Testis (tissue), 3 donors: ENCODE results near the gene ANKS6. TPM values are rescaled to one million over a fixed set of nuclear protein-coding genes. Genes with fewer than 3 reads are reported as not detected.

Experiments
- DNase-seq: peaks from one replicate; pipeline ENCODE4 v3.0.0-alpha.2; 2019
- H3K27ac ChIP-seq, 2 donors: fragments of 200-600 bp; sonication (generic); one replicate each; pipeline ENCODE4 v1.5.1; 2019
- H3K27me3 ChIP-seq: fragments of 200-600 bp; sonication (generic); one replicate; pipeline ENCODE4 v1.5.1; 2019
- H3K36me3 ChIP-seq: fragments of 200-600 bp; sonication (generic); one replicate; pipeline ENCODE4 v1.5.1; 2017; ENCODE audit warnings: low read depth; ENCODE audit errors: missing control alignments
- H3K4me1 ChIP-seq: fragments of 200-600 bp; sonication (generic); one replicate; pipeline ENCODE4 v1.5.1; 2019
- H3K4me3 ChIP-seq, 2 donors: fragments of 200-600 bp; sonication (generic); one replicate each; pipeline ENCODE4 v1.5.1; 2017 to 2019
- H3K9me3 ChIP-seq: fragments of 200-600 bp; sonication (generic); one replicate; pipeline ENCODE4 v1.5.1; 2017
- CTCF ChIP-seq, 3 experiments: fragments of 450-650 bp in 2 of 3; fragments of 200-600 bp in 1 of 3; sonication (generic) in 1 of 3; IDR thresholded peaks; one replicate each; pipeline ENCODE4 v1.5.1; 2016 to 2019; ENCODE audit warnings: antibody characterized with exemption in 3 of 3, mild to moderate bottlenecking in 2 of 3, moderate library complexity in 1 of 3
- POLR2A ChIP-seq: fragments of 450-650 bp; IDR thresholded peaks from one replicate; pipeline ENCODE4 v1.6.1; 2017; ENCODE audit warnings: antibody characterized with exemption, mild to moderate bottlenecking, moderate library complexity
- WGBS, 2 donors: methylation state at CpG; one replicate each; pipeline ENCODE4 v1.1.5; 2018; 5-methylcytosine and 5-hydroxymethylcytosine counted together
- intact Hi-C: fragments of 100-400 bp; cut with DNase I; formaldehyde crosslinking; loops from one replicate; pipeline ENCODE4 v1.15.1; 2023; ENCODE audit warnings: low total_unique reads
- polyA plus RNA-seq: library from polyadenylated mRNA; stranded (reverse); fragments of 350-450 nt; fragmentation: Illumina TruSeq; extraction: RNeasy Lipid Tissue Mini Kit (QIAGEN cat#74804); gene quantifications from one replicate; pipeline ENCODE4 v1.2.3, GENCODE V29; 2014; ENCODE audit warnings: low read depth, low replicate concordance; ENCODE audit not compliant: insufficient read depth
- total RNA-seq, 2 donors: library from RNA; depleted of rRNA; stranded (reverse); fragments of >200 nt; gene quantifications; one replicate each; pipeline ENCODE4 v1.2.3, GENCODE V29; 2016

The ANKS6 gene
- total and polyA plus RNA-seq, 3 donors from 2014 or later = 12.8 to 33.6 (median 24.2) TPM

- Histone ChIP-seq H3K27me3 (no peaks in the 10 kb centered on the region), H3K4me3 (no peak overlapping the region), H3K4me1 (peaks cover 5% of the 10 kb centered on the region), H3K9me3 (no peaks in the 10 kb centered on the region), H3K27ac (no peak overlapping the region), H3K36me3 (no peaks in the 10 kb centered on the region)
- DNase-seq = no peak
- WGBS, 2 donors = 85 to 87% methylated on average over 2 of the region's 2 CpGs
- intact Hi-C loops = no loop called here
- TF ChIP-seq POLR2A (no peak), CTCF (IDR thresholded peaks at IDR 0.05) (no peak)
These were observed 93.4 kb downstream of the ANKS6 start for GRCh38 chr9:98702835-98703380.

GRCh38 chr9:98702340-98702739, 94.0 kb downstream of the ANKS6 start:
- Histone ChIP-seq H3K4me1 (peaks cover under 1% of the 10 kb centered on the region), H3K27ac (no peak overlapping the region), H3K9me3 (no peaks in the 10 kb centered on the region), H3K27me3 (no peaks in the 10 kb centered on the region), H3K4me3 (no peak overlapping the region), H3K36me3 (no peaks in the 10 kb centered on the region)
- no peak for TF ChIP-seq POLR2A
- TF ChIP-seq CTCF (IDR thresholded peaks at IDR 0.05) = no peak
- intact Hi-C loops = no loop called here
- WGBS, 2 donors = 78 to 84% methylated on average over 8 of the region's 8 CpGs
- no peak for DNase-seq

GRCh38 chr9:98701576-98701975, 94.8 kb downstream of the ANKS6 start:
- DNase-seq = no peak
- Histone ChIP-seq H3K27me3 (no peaks in the 10 kb centered on the region), H3K4me1 (no peaks in the 10 kb centered on the region), H3K27ac (no peak overlapping the region), H3K4me3 (no peak overlapping the region), H3K36me3 (no peaks in the 10 kb centered on the region), H3K9me3 (no peaks in the 10 kb centered on the region)
- 75 to 83% methylated on average over 7 of the region's 7 CpGs for WGBS, 2 donors
- TF ChIP-seq CTCF (IDR thresholded peaks at IDR 0.05) = no peak
- no peak for TF ChIP-seq POLR2A
- intact Hi-C loops = no loop called here

GRCh38 chr9:98700801-98701200, 95.6 kb downstream of the ANKS6 start:
- no peaks in the 10 kb centered on the region for H3K27me3 ChIP-seq
- TF ChIP-seq POLR2A (no peak), CTCF (IDR thresholded peaks at IDR 0.05) (no peak)
- H3K4me1 ChIP-seq = no peaks in the 10 kb centered on the region
- H3K36me3 ChIP-seq = no peaks in the 10 kb centered on the region
- DNase-seq = no peak
- no peaks in the 10 kb centered on the region for H3K9me3 ChIP-seq
- no peak overlapping the region for H3K27ac ChIP-seq
- no peak overlapping the region for H3K4me3 ChIP-seq
- 60 to 61% methylated on average over 4 of the region's 4 CpGs for WGBS, 2 donors
- intact Hi-C loops = no loop called here

- no peaks in the 10 kb centered on the region for H3K4me1 ChIP-seq
- no peak for DNase-seq
- no peak overlapping the region for H3K27ac ChIP-seq
- no peaks in the 10 kb centered on the region for H3K36me3 ChIP-seq
- TF ChIP-seq CTCF (IDR thresholded peaks at IDR 0.05) (no peak), POLR2A (no peak)
- H3K27me3 ChIP-seq = no peaks in the 10 kb centered on the region
- no peak overlapping the region for H3K4me3 ChIP-seq
- intact Hi-C loops = no loop called here
- no peaks in the 10 kb centered on the region for H3K9me3 ChIP-seq
- WGBS, 2 donors = 77 to 79% methylated on average over 6 of the region's 6 CpGs
These were observed 97.5 kb downstream of the ANKS6 start for GRCh38 chr9:98698856-98699255.
